OCI-LY1 (cell line): Measurements from ENCODE around the gene ZNF282.

Experiments
- CTCF ChIP-seq: fragments of 200-600 bp; sonication (generic), shearing (Covaris generic); IDR thresholded peaks from 2 replicates; pipeline ENCODE4 v1.5.1; 2017; ENCODE audit warnings: mild to moderate bottlenecking, antibody characterized with exemption, low read length, moderate library complexity, mixed read lengths
- EZH2 ChIP-seq: fragments of 200-600 bp; sonication (generic), shearing (Covaris generic); IDR thresholded peaks from 2 replicates; pipeline ENCODE4 v1.8.0; 2017; ENCODE audit warnings: borderline replicate concordance, mixed run types, mild to moderate bottlenecking, antibody characterized with exemption, low read length, moderate library complexity, mixed read lengths

GRCh38 chr7:149199234-149199995, 4.1 kb downstream of the ZNF282 start:
- no peak for TF ChIP-seq CTCF
- no peak for TF ChIP-seq EZH2
